Esophagus squamous epithelium (tissue), 4 donors: ENCODE results near the gene TRIM9.

Source experiments
- POLR2A ChIP-seq, 4 donors: fragments of 450-650 bp; IDR thresholded peaks; one replicate each; pipeline ENCODE4 v1.6.1; 2017; ENCODE audit warnings: antibody characterized with exemption in 4 of 4, mild to moderate bottlenecking in 4 of 4, moderate library complexity in 3 of 4
- TF ChIP-seq, protein P1 (sequence below), 6 experiments: fragments of 450-650 bp in 4 of 6; fragments of 200-600 bp in 2 of 6; sonication (generic) in 2 of 6; IDR thresholded peaks; one replicate each; pipeline ENCODE4 v1.5.1; 2016 to 2019; ENCODE audit warnings: antibody characterized with exemption in 6 of 6, mild to moderate bottlenecking in 4 of 6, moderate library complexity in 4 of 6

DNA sequence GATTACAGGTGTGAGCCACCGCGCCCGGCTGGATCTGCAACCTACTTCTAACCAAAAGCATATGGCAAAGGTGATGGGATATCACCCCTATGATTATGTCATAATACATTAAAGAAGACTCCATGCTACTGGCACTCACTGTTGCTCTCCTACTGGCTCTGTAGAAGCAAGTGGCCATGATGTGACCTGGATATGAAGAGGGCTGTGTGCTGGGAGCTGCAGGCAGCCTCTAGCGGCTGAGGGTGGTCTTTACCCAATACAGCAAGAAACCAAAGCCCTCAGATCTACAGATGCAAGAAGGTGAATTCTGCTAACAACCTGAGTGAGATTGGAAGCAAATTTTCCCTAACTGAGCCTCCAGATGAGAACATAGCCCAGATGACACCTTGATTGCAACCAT, 34.2 kb upstream of the TRIM9 start:
- TF ChIP-seq, protein P1, sequence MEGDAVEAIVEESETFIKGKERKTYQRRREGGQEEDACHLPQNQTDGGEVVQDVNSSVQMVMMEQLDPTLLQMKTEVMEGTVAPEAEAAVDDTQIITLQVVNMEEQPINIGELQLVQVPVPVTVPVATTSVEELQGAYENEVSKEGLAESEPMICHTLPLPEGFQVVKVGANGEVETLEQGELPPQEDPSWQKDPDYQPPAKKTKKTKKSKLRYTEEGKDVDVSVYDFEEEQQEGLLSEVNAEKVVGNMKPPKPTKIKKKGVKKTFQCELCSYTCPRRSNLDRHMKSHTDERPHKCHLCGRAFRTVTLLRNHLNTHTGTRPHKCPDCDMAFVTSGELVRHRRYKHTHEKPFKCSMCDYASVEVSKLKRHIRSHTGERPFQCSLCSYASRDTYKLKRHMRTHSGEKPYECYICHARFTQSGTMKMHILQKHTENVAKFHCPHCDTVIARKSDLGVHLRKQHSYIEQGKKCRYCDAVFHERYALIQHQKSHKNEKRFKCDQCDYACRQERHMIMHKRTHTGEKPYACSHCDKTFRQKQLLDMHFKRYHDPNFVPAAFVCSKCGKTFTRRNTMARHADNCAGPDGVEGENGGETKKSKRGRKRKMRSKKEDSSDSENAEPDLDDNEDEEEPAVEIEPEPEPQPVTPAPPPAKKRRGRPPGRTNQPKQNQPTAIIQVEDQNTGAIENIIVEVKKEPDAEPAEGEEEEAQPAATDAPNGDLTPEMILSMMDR (IDR thresholded peaks at IDR 0.05) = no peak
- no peak for TF ChIP-seq POLR2A (IDR thresholded peaks at IDR 0.05)
